Measurements from ENCODE around the gene RASAL2. TPM values are rescaled to one million over a fixed set of nuclear protein-coding genes. Genes with fewer than 3 reads are reported as not detected.

Gene RASAL2
- total and polyA plus RNA-seq, 2 of the 4 experiments (the other 2 are of a cell fraction): 13.1 to 20.6 TPM

GRCh38 chr1:178061620-178062019 is 32.3 kb upstream of the RASAL2 start:
- no peak overlapping the region for H2AFZ ChIP-seq (replicated peaks; ENCODE audit: low read length, poor library complexity)
- BruUV-seq (replicated peaks): no TSS peak
- intact Hi-C loops (cut with micrococcal nuclease) (no loop called here), in situ Hi-C loops (cut with MboI; ENCODE audit: low sequenced_read_pairs) (no loop called here), dilution Hi-C loops (cut with HindIII; ENCODE audit: low sequenced_read_pairs, unreplicated experiment) (no loop called here)
- H3K9me1 ChIP-seq (ENCODE audit: insufficient read depth, low read length): peaks cover 4% of the 10 kb centered on the region; the same call in 1 of the 2 replicates
- no peak overlapping the region for H3K27ac ChIP-seq (ENCODE audit: insufficient read depth, low read length)
- H2BK5ac ChIP-seq (ENCODE audit: low read depth, low read length, poor library complexity, severe bottlenecking): no peak overlapping the region
- no peak overlapping the region for H3K4me3 ChIP-seq (ENCODE audit: insufficient read depth, low read depth, low read length)
- no peaks in the 10 kb centered on the region for H3K36me3 ChIP-seq (ENCODE audit: control insufficient read depth, insufficient read depth, low read length)
- no peak overlapping the region for H4K8ac ChIP-seq (ENCODE audit: low read depth in 2 of 2, low read length in 2 of 2)
- H3K18ac ChIP-seq (ENCODE audit: low read depth, low read length): no peak overlapping the region
- H2AK9ac ChIP-seq (replicated peaks; ENCODE audit: low read depth, low read length, poor library complexity): no peak overlapping the region
- no peak overlapping the region for H4K91ac ChIP-seq (ENCODE audit: insufficient read depth, low read depth, low read length)
- ChIA-PET POLR2A (ENCODE audit: unreplicated experiment) (no interaction called here), CTCF (interaction anchor here (0.6 to 2.1 kb wide), 3 partner anchors 10 to 1136 kb away, joined by 3 to 6 read pairs (median 5); no protein-coding TSS in a partner anchor)
- H3K9ac ChIP-seq (ENCODE audit: low read depth, low read length): no peak overlapping the region
- H3K23ac ChIP-seq (ENCODE audit: low read depth, low read length): no peak overlapping the region
- no peak overlapping the region for H2BK120ac ChIP-seq (ENCODE audit: low read depth, low read length)
- H3K27me3 ChIP-seq (ENCODE audit: control insufficient read depth, insufficient read depth, low read length): no peaks in the 10 kb centered on the region
- no peak for TF ChIP-seq CEBPB (IDR thresholded peaks at IDR 0.05; ENCODE audit: low read depth, low read length)
- no peak for TF ChIP-seq MAFK (IDR thresholded peaks at IDR 0.05; ENCODE audit: low read depth, low read length)
- no CpG with 5 or more reads among the region's 1 CpG for WGBS, 2 experiments (ENCODE audit: extremely low coverage in 2 of 2, insufficient read length in 1 of 2)
- no peak overlapping the region for H3K56ac ChIP-seq (ENCODE audit: extremely low read depth, insufficient read depth, low read length)
- no peak overlapping the region for H2BK20ac ChIP-seq (ENCODE audit: low read depth, low read length)
- DNase-seq (no peak), ATAC-seq (ENCODE audit: low read depth) (no peak)
- no peaks in the 10 kb centered on the region for H3K79me1 ChIP-seq (ENCODE audit: low read depth in 1 of 2, low read length in 2 of 2)
- H3K4ac ChIP-seq (ENCODE audit: low read depth, low read length): no peak overlapping the region
- H3K9me3 ChIP-seq (ENCODE audit: control insufficient read depth, insufficient read depth, low read length): no peaks in the 10 kb centered on the region
- H3K4me2 ChIP-seq (ENCODE audit: low read depth, low read length): no peak overlapping the region
- peaks cover 13% of the 10 kb centered on the region for H3K4me1 ChIP-seq (ENCODE audit: control insufficient read depth, insufficient read depth, low read length)
- no peak overlapping the region for H2BK15ac ChIP-seq (ENCODE audit: low read depth, low read length)
- H4K5ac ChIP-seq (ENCODE audit: low read depth, low read length): no peak overlapping the region
- H4K20me1 ChIP-seq (ENCODE audit: insufficient read depth, low read length): no peaks in the 10 kb centered on the region
- no peak overlapping the region for H3K14ac ChIP-seq (replicated peaks; ENCODE audit: low read depth, low read length)
- H2AK5ac ChIP-seq (ENCODE audit: low read depth, low read length): no peak overlapping the region
